PFSK-1 (cell line): ENCODE measurements around the gene TMEM238L.

Experiments used
- POLR2AphosphoS5 ChIP-seq: IDR thresholded peaks from 2 replicates; pipeline ENCODE4 v1.6.1; 2012; ENCODE audit warnings: low read depth, mild to moderate bottlenecking, control low read depth, low read length, moderate library complexity
- REST ChIP-seq, 2 experiments: IDR thresholded peaks; 2 replicates each; pipeline versions ENCODE4 v1.6.1 to v1.8.0; 2011 to 2012; ENCODE audit warnings: low read depth in 2 of 2, low read length in 2 of 2, control low read depth in 1 of 2, inconsistent platforms in 1 of 2, mild to moderate bottlenecking in 1 of 2, moderate library complexity in 1 of 2; ENCODE audit not compliant: insufficient read depth in 1 of 2
- SIN3A ChIP-seq: IDR thresholded peaks from 2 replicates; pipeline ENCODE4 v1.6.1; 2012; ENCODE audit warnings: mild to moderate bottlenecking, low read length, moderate library complexity, borderline replicate concordance; ENCODE audit not compliant: insufficient read depth

DNA sequence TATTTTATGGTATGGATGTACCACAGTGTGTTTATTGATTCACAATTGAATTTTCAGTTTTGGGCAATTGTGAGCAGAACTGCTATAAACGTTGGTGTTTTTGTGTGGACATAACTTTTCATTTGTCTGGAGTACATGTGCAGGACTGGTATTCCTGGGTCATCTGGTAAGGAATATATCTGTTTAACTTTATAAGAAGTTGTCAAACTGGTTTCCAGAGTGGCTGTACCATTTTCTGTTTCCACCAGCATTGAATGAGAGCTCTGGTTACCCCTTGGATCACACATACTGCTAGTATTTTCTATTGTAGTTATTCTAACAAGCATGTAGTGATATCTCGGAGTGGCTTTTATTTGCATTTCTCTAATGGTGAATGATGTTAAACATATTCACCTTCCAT, 24.3 kb downstream of the TMEM238L start:
- TF ChIP-seq POLR2AphosphoS5 = no peak
- TF ChIP-seq REST (IDR thresholded peaks at IDR 0.05; ENCODE audit: insufficient read depth in 1 of 2, low read depth in 2 of 2, low read length in 2 of 2) = no peak
- no peak for TF ChIP-seq SIN3A
